Spleen (tissue), 11 donors: ENCODE measurements around the gene C19orf85. TPM values are rescaled to one million over a fixed set of nuclear protein-coding genes. Genes with fewer than 3 reads are reported as not detected.
A peak's percentile ranks its signal among the peaks of the same experiment; 100 is the strongest.

Experiments used
- DNase-seq: peaks from one replicate; pipeline ENCODE4 v3.0.0-alpha.2; 2020
- H3K27ac ChIP-seq, 8 donors: fragments of 200-600 bp; sonication (generic) in 7 of 8; 1 replicate in 4 of 8; 2 replicates in 4 of 8; pipeline versions ENCODE4 v1.5.0 to v1.8.0; 2016 to 2021; ENCODE audit warnings: inconsistent platforms in 4 of 8, mild to moderate bottlenecking in 4 of 8, moderate library complexity in 1 of 8
- H3K27me3 ChIP-seq, 7 donors: fragments of 200-600 bp; sonication (generic) in 6 of 7; replicated peaks in 1 of 7; 1 replicate in 4 of 7; 2 replicates in 3 of 7; pipeline versions ENCODE4 v1.5.0 to v1.8.0; 2016 to 2021; ENCODE audit warnings: inconsistent platforms in 3 of 7, mild to moderate bottlenecking in 1 of 7
- H3K36me3 ChIP-seq, 6 donors: fragments of 200-600 bp; sonication (generic) in 5 of 6; 1 replicate in 4 of 6; 2 replicates in 2 of 6; pipeline versions ENCODE4 v1.5.0 to v1.8.0; 2016 to 2021; ENCODE audit warnings: inconsistent platforms in 2 of 6
- H3K4me1 ChIP-seq, 6 donors: fragments of 200-600 bp; sonication (generic) in 5 of 6; 1 replicate in 3 of 6; 2 replicates in 3 of 6; pipeline versions ENCODE4 v1.5.0 to v1.8.0; 2016 to 2021; ENCODE audit warnings: inconsistent platforms in 3 of 6
- H3K4me3 ChIP-seq, 8 donors: fragments of 200-600 bp; sonication (generic) in 7 of 8; 1 replicate in 4 of 8; 2 replicates in 4 of 8; pipeline versions ENCODE4 v1.5.0 to v1.8.0; 2016 to 2021; ENCODE audit warnings: inconsistent platforms in 4 of 8, mild to moderate bottlenecking in 4 of 8, moderate library complexity in 2 of 8
- H3K9me3 ChIP-seq, 8 donors: fragments of 200-600 bp; sonication (generic) in 7 of 8; 1 replicate in 4 of 8; 2 replicates in 4 of 8; pipeline versions ENCODE4 v1.5.0 to v1.8.0; 2016 to 2021; ENCODE audit warnings: inconsistent platforms in 4 of 8
- CTCF ChIP-seq, 11 experiments: fragments of 200-600 bp in 7 of 11; fragments of 450-650 bp in 4 of 11; sonication (generic) in 4 of 11; IDR thresholded peaks in 8 of 11; conservative IDR thresholded peaks in 3 of 11; 1 replicate in 7 of 11; 2 replicates in 4 of 11; pipeline versions ENCODE4 v1.4.0 to v1.8.0; 2016 to 2021; ENCODE audit warnings: antibody characterized with exemption in 11 of 11, inconsistent platforms in 4 of 11, mild to moderate bottlenecking in 1 of 11
- POLR2A ChIP-seq, 3 donors: fragments of 450-650 bp; IDR thresholded peaks; one replicate each; pipeline ENCODE4 v1.5.1; 2017; ENCODE audit warnings: antibody characterized with exemption in 3 of 3, mild to moderate bottlenecking in 1 of 3
- POLR2AphosphoS5 ChIP-seq, 3 donors: sonication (generic); formaldehyde crosslinking; IDR thresholded peaks; one replicate each; pipeline ENCODE4 v1.5.1; 2017; ENCODE audit warnings: antibody characterized with exemption in 3 of 3
- WGBS, 5 donors: extraction: QIAGEN DNeasy Blood & Tissue Kit in 3 of 5; methylation state at CpG; one replicate each; pipeline versions ENCODE4 v1.1.5 to v1.1.7; 2013 to 2018; 5-methylcytosine and 5-hydroxymethylcytosine counted together
- intact Hi-C: fragments of 100-400 bp; cut with DNase I; formaldehyde crosslinking; loops from one replicate; pipeline ENCODE4 v1.15.0; 2023; ENCODE audit warnings: low total_unique reads
- polyA plus RNA-seq, 3 donors: library from polyadenylated mRNA; stranded (reverse); fragments of 200-250 nt; gene quantifications; one replicate each; pipeline ENCODE4 v1.2.1, GENCODE V29; 2013
- total RNA-seq, 7 donors: library from RNA; depleted of rRNA in 3 of 7; stranded (reverse); fragments of >200 nt in 3 of 7; fragmentation: NEBNext Ultra II Directional in 4 of 7; extraction: Animal tissue kit (Norgen Biotek cat#: 25700) in 4 of 7; gene quantifications; one replicate each; pipeline versions ENCODE4 v1.1.0 to v1.2.1, GENCODE V29; 2016 to 2021
- donor health status: healthy with polysubstance abuse.
- donor health status: DM: no; HTN: no; CAD: no; lungs with moderate emphysema.
- donor health status: DM: no; HTN: no; CAD: no.
- donor health status: Bipolar disorder and iron deficiency.
- donor health status: healthy.
- donor health status: DM: no; HTN: no; CAD: no.
- donor health status: DM: yes; HTN: yes; CAD: no.

C19orf85 gene
- total and polyA plus RNA-seq, 10 donors: not detected

DNA sequence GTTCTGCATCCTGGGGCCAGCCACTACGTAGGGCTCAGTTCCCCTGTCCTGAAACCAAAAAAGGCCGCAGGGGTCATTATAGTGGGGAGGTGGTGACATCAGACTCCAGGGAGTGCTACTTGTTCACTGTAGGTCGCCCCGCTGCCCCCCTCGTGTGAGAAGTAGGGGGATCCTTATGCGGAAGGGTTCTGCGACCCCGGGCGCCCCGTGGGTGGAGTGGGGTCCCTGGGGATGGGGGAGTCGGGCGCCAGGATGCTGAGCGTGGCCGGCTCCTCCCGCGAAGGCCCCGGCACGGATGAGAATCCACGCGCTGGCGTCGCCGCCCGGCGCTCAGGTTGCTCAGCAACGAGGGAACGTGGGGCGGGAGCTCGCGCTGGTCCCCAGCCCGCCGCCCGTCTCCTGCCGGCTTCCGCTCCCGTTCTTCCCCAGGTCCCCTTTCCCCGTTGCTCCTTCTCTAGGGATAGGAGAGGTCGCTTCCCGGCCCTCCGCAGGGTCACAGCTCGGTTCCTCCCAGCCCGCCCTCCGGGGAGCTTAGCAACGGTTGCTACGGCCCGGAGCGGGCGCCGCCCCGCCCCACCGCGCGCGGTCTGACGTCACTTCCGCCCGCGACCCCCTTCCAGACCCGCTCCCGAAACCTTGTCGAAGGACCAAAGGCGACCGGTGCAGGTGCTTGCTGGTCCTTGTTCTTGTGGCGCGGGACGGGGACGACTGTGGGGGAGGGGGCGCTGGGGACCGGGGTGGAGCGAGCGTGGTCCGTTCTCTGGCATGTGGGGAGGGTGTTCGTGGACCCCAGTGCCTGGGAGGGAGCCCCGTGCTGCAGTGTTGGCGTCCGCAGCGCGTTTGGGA is 20.3 kb upstream of the C19orf85 start, which contains the start of gene NAT14:
Gene NAT14, plus strand, starts transcription at position 596 of the 846 bp plus-strand sequence. CDS start 521 bp downstream, outside the sequence.
- Histone ChIP-seq H3K27ac (peak within 1 kb of the TSS; percentile 36 to 87 (median 65)), H3K4me1 (peaks cover 12 to 64% (median 38%) of the 10 kb centered on the region in 6 donors), H3K4me3 (peak within 1 kb of the TSS; percentile 42 to 78 (median 54)), H3K27me3 (peaks cover 0 to 24% (median 0%) of the 10 kb centered on the region in 7 donors), H3K9me3 (no peaks in the 10 kb centered on the region), H3K36me3 (peaks cover 0 to 41% (median 25%) of the 10 kb centered on the region in 6 donors)
- intact Hi-C loops: no loop called here
- WGBS, 5 donors: 1 to 3% (median 2%) methylated on average over 44 to 78 of the region's 78 CpGs
- TF ChIP-seq POLR2A (IDR thresholded peaks at IDR 0.05) (no peak), POLR2AphosphoS5 (IDR thresholded peaks at IDR 0.05) (peak; percentile 45 to 76 (median 67)), CTCF (IDR thresholded peaks at IDR 0.05 in 8 of 11, conservative IDR thresholded peaks at IDR 0.05 in 3 of 11) (no peak)
- DNase-seq: peak; percentile 86

DNA sequence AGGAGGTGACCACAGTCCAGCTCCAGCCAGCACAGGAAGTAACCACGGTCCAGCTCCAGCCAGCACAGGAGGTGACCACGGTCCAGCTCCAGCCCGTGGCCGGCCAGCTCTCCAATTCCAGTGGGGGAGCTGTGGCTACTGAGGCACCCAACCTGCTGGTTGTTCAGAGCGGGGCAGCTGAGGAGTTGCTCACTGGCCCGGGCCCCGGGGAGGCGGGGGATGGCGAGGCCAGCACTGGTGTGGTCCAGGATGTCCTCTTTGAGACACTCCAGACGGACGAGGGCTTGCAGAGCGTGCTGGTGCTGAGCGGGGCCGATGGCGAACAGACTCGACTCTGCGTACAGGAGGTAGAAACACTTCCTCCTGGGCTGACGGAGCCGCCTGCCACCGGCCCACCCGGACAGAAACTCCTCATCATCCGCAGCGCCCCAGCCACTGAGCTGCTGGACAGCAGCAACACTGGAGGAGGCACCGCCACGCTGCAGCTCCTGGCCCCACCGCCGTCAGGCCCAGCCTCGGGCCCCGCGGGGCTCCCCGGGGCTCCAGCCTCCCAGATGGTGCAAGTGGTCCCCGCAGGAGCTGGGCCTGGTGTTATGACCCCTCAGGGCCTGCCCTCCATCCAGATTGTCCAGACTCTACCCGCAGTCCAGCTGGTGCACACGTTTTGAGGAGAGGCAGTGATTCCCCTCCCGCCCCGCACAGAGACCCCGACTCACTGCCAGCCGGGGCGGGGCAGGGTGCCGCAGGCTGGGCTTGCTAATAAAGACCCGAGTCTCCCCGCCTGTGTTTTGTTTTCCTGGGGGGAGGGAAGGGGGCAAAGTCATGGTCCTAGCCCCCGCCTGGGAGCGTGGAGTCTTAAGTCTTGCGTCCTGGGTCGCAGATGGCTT is 19.4 kb upstream of the C19orf85 start:
- Histone ChIP-seq H3K4me1 (peaks cover 12 to 61% (median 41%) of the 10 kb centered on the region in 6 donors), H3K36me3 (peaks cover 0 to 41% (median 25%) of the 10 kb centered on the region in 6 donors), H3K27ac (peak overlapping the region in 3 of 8 donors; percentile 66 to 87 (median 82)), H3K9me3 (no peaks in the 10 kb centered on the region), H3K27me3 (peaks cover 0 to 16% (median 0%) of the 10 kb centered on the region in 7 donors), H3K4me3 (peak overlapping the region in 6 of 8 donors; percentile 49 to 78 (median 54))
- intact Hi-C loops: no loop called here
- 82 to 94% (median 85%) methylated on average over 20 to 46 of the region's 46 CpGs for WGBS, 5 donors
- TF ChIP-seq CTCF (IDR thresholded peaks at IDR 0.05 in 8 of 11, conservative IDR thresholded peaks at IDR 0.05 in 3 of 11): no peak
- TF ChIP-seq POLR2A (IDR thresholded peaks at IDR 0.05): no peak
- no peak for TF ChIP-seq POLR2AphosphoS5 (IDR thresholded peaks at IDR 0.05)
- DNase-seq: peak; percentile 72

GRCh38 chr19:55482967-55483705 is 18.6 kb upstream of the C19orf85 start:
- TF ChIP-seq POLR2A (IDR thresholded peaks at IDR 0.05): no peak
- no peak for TF ChIP-seq CTCF (IDR thresholded peaks at IDR 0.05 in 8 of 11, conservative IDR thresholded peaks at IDR 0.05 in 3 of 11)
- no peak for TF ChIP-seq POLR2AphosphoS5 (IDR thresholded peaks at IDR 0.05)
- H3K9me3 ChIP-seq: no peaks in the 10 kb centered on the region
- H3K4me3 ChIP-seq: no peak overlapping the region
- H3K27me3 ChIP-seq: peaks cover 0 to 15% (median 0%) of the 10 kb centered on the region in 7 donors
- intact Hi-C loops: no loop called here
- 94 to 95% (median 95%) methylated on average over 41 to 47 of the region's 47 CpGs for WGBS, 5 donors
- H3K36me3 ChIP-seq: peaks cover 0 to 41% (median 25%) of the 10 kb centered on the region in 6 donors
- H3K4me1 ChIP-seq: peaks cover 14 to 69% (median 46%) of the 10 kb centered on the region in 6 donors
- no peak overlapping the region for H3K27ac ChIP-seq
- peak; percentile 72 for DNase-seq
